ENCODE results near the gene FAM180A.
"Not testable (repeated sequence)": the region's sequence is repeated elsewhere in the genome, so short reads cannot be mapped to it uniquely, and the experiment has no call there.

FAM180A gene

DNA sequence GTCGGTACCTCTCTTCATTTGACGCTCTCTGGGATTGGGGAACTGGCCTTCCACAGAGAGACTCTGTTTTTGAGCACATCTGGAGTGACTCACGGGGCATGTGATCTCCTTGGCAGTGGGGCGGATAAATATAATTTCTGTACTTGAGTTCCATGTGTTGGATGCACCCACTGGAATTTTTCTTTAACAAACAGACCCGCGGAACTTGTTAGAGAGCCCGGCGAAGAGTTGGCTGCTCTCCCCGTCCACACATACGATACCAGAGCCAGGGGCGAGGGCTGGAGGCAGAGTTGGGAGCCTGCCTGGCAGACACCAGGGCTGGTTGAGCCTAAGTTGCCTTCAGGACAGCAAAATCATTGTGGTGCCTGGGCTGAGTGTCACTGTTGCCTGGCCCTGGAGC lies at the start of gene FAM180A:
Gene FAM180A (minus strand): TSS at position 44 of the 400 bp plus-strand sequence. CDS start 233 bp downstream, outside the sequence.
- DNase-seq (ENCODE audit: low read depth) = peak; percentile 88

DNA sequence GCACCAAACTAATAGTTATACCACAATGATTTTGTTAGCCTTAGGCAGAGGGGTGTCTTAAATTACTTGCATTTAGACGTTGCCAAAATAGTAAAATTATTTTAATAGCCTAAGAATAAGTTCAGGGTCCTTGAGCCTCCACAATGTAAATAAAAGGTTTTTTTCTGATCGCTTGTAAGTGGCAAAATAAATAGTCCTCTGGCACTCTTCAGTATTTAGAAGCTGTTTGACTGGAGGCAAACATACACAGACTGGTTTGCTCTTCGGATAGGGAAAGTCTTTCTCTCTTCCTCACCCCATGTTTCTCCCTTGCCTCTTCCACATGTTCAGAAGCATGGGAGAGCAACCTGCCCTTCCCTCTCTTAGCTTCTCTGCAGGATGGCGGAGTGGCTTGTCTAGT lies 49.5 kb upstream of the FAM180A start:
- no peak for DNase-seq (ENCODE audit: low read depth)

DNA sequence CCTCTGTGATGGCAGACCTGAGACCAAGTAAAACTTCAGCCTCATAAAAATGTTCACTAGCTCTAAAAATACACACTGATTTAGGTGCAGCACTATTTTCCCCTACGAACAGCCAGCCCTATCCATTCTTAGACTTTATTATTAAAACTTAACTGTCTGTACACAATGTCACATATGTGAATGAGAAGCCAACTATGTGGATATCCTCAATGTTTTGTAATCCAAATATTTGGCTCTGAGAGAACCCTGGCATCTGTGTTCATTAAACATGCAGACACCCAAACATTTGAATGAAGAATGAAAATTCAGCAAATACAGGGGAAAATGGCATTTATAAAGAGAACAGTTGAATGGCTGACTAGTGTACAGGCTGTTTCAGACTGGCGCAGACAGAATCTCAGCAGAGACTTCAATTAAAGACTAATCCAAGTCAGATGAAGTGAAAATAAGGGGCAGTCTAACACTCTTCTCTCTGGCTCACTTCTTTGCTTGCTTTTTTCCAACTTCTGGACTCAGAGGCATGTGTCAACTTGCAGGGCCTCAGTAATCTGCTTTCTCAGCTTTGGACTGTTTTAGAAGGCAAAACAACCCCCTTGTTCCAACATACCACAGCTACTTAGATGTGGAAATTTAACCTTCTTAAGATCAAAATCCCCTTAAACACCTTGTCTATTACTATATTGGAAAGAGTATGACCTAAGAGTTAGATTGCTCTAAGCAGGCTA lies 47.4 kb upstream of the FAM180A start:
- no peak for DNase-seq (ENCODE audit: low read depth)

DNA sequence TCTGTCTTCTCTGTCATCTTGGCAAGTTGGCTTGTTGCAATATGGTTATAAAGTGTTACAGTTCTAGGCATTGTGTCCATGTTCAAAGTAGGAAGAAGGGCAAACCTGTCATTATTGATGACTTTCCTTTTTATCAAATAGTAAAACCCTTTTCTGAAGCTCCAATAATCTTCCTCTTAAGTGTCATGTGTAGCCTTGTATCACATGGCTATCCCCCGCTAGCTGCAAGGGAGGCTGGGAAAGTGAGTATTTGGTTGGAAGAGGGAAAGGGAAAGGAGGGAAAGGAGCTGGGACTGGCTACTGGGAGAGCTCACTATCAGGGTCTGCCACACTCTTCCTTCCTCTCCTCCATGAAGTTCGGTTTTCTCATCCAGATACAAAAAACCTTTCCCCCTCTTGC lies 45.2 kb upstream of the FAM180A start:
- no peak for DNase-seq (ENCODE audit: low read depth)

DNA sequence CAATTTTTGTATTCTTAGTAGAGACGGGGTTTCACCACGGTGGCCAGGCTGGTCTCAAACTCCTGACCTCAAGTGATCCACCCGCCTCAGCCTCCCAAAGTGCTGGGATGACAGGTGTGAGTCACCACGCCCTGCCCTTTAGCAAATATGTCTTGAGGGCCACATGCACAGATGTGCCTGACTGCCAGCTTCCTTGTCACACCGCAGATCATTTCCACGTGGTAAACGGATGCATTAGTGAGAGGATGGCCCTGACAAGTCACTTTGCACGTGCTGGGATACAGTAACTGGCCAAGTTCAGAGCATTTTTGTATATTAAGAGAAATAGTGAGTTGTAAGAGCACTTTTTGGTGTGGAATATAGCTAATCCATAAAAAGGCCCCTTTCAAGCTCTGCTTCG lies 44.3 kb upstream of the FAM180A start:
- DNase-seq (ENCODE audit: low read depth) = no peak

DNA sequence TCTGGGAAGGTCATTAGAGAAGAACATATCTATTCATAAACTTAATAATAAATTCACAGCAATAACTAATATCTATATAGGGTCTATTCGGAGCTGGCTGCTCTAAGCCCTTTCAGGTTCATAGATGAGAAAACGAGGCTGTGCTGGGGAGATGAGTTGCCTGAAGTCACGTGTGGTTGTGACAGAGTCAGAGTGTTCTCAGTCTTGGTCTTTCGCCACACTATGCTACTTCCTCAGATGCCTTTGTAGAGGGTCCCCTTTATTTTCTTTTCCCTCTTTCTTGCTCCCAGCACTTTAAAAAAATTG lies 43.7 kb upstream of the FAM180A start:
- no peak for DNase-seq (ENCODE audit: low read depth)

DNA sequence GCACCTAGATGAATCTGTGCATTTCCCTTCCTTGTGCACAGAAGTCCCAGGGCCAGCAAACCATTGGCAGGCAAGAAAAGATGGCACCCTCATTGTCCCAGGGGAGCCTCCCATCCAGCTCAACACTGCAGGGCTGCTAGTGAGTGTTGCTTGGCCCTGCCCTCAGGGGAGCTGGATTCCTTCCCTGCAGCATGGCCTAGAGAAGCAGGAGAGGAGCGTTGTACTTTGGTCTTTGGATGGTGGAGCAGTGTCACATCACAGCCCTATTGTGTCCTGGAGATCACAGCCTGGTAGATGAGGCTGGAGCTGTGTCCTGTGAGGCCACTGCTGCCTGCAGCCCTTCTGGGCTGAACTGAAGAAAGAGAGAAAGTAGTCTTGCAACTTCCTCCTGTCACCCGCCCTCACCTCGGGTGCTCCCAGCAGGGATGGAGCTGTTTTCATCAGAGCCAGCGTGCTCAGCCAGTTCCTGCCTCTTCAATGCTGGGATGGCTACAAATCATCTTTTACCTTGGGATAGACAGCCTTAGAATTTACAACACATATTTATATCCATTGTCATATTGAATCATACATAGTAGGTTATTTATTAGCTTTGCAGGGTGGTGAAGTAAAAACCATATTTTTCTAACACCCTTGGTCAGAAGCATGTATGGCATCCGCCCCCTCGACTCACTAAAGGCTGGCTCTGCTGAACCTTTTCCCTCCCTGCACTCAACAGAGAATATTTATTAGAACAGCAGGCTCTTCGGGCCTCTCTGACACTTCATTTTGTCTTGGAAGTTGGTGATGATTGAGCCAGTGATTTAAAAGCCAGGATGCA lies 43.1 kb upstream of the FAM180A start:
- DNase-seq (ENCODE audit: low read depth) = no peak

DNA sequence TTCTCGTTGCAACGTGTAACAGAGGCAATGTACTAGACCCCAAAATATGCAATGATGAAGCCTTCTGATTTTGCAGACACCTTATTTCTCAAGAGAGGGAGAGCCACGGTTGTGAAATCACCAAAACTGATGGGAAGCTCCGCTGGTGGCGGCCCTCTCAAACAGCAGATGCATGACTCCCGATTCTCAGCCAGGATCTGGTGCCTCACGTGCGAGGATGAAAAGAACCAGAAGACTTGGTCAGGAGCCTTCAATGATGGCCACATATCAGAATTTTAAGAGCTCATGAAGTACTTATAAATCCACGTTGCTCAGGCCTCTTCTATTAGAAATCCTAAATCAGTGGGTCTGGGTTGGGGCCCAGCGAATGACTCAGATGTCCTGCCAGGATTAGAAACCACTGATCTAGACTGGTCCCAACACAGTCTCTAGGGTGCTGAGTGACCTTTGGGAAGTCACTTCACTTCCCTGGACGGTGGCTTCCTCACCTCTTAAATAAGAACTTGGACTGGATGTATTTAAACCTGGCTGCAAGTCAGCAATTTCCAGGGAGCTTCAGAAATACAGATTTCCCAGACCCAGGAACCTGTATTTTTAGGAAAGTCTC lies 41.9 kb upstream of the FAM180A start:
- no peak for DNase-seq (ENCODE audit: low read depth)

DNA sequence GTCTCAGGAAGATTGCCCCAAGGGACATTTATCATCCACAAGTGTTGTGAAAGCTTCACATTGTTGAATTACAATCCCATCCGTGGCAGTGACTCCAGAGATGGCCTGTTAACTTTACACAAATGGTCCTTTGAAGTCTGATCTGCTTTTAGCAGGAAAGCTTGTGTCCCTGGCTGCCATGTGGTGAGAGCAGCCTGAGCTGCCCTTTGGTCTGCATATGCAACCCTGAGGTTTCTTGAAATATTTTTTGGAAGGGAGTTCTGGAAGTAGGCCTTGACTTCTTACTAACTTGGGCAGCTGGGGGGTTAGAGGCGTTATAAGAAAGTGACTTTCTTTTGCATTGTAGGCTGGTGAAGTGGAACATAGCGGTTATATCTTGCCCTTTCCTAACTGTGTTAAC lies 41.3 kb upstream of the FAM180A start:
- DNase-seq (ENCODE audit: low read depth) = no peak

DNA sequence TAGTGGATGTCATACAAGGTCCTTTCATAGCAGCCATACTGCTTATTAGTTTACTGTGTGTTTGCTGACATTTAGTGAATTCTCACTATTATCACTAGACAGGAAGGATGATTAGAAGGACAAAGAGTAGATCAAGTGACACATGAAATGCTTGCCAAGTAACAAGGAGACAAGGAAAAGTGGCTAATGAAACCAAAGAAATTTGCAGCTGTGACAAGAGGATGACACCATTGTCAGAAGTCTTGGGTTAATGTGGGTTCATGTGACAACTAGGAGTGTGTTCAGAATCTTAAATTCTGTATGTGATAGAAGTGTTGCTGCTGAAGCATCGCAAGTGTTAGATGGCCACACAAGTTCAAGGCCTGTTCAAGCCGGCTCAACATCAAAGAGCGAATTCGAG lies 40.8 kb upstream of the FAM180A start:
- no peak for DNase-seq (ENCODE audit: low read depth)

DNA sequence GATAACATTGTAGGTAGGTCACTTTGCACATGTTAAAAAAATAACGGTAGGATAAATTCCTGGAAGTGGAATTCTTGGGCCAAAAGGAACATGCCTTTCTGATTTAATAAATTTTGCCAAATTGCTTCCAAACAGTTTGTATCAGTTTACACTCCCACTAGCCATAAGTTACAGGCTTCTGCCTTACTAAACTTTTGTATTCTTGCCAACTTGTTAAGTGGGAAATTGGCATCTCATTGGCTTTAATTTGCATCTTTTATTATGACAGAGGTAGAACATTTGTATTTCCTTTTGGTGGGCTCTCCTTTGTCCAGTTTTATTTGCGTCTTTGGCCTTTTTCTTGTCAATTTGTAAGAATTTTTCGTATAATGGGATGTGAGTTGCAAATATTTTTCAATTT lies 38.3 kb upstream of the FAM180A start:
- DNase-seq (ENCODE audit: low read depth) = no peak

DNA sequence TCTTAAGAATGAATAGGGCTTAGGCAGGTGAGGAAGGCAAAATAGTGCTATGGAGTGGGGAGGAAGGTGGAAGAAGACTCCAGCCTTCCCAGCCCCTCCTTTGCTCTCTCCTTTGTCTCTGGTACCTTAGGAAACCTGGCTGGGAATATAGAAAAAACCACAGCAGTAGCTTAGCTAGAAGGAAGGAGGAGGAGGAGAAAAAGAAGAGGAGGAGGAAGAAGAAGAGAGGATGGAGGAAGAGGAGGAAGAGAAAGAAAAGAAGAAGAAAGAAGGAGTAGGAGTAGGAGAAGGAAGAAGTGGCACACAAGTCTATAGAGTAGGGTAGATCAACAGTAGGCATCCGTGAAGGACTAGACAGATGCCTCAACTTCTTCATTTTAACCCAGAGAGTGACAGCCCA lies 36.5 kb upstream of the FAM180A start:
- DNase-seq (ENCODE audit: low read depth) = no peak

DNA sequence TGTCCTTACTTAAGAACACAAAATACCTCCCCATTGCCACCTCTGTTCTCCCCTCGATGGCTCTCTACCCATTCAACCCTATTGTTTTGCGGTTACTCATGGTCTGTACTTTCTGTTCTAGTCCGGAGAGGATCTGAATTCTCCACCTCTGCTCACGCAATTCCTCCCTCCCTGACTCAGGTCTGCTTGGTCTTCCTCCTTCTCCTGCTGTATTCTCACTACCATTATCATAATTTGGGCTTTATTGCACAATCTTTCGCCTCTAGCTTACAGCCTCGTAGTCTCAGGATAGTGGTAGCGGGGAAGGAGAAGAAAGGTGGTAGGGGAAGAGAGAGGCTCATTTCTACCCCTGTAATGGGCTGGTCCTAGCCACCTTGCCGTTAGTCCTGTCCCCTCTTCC lies 35.4 kb upstream of the FAM180A start:
- no peak for DNase-seq (ENCODE audit: low read depth)

DNA sequence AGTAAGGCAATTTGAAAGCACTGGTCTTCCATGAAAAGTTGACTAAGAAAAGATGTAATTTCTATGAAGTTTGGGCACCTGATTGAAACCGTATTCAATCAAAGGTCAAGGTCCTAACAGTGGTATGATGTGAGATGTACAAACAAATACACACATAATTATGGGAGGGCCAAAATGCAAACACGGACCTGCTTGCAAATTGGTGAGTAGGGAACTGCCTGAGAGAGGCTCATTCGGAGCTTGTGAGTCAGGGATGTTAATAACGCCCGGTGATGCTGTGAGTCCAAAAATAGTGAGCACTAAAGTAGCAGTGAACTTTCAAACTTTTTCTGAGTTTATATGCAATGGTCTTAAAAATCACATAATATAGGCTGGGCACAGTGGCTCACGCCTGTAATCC lies 34.2 kb upstream of the FAM180A start:
- DNase-seq (ENCODE audit: low read depth) = no peak

DNA sequence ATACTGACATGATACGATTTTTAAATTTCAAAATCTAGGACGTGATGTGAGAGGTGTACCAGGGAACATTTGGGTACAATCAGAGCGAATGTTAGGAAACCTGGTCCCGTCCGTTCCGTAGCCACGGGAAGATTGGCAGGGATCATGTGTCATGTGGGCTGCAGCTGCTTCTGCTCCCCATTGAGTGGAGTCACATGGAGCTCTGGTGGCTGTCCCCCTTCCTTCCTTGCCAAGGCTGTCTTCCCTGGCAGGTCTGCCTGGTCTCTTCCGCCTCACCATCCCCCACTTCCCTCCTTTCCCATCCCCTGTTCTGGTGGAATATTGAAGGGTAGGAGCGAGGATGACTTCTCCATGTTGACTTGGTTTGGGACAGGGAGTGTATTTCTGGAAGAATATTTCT lies 33.8 kb upstream of the FAM180A start:
- DNase-seq (ENCODE audit: low read depth) = no peak

DNA sequence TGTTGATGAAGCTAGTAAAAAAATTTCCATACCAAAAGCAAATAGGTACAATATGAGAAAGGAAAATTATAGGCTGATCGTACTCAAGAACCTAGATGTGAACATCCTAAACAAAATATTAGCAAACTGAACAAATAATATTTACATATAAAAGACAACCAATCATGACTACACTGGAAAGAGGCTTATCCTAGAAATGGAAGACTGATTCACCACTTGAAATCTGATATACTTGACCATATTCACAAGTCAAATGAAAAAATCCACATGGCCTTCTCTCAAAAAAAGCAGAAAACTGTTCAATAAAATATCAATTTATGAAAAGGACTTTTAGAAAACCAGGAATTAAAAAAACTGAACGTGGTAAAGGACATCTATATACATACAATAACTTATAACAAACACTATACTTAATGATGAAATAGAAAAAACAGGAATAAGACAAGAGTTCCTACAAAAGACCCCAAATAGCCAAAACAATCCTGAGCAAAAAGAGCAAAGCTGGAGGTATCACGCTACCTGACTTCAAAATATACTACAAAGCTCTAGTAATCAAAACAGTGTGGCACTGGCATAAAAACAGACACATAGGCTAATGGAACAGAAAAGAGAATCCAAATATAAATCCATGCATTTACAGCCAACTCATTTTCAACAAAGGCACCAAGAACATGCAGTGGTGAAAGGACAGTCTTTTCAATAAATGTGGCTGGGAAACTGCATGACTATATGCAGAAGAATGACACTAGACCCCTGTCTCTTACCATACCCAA lies 29.2 kb upstream of the FAM180A start:
- DNase-seq (ENCODE audit: low read depth) = no peak

DNA sequence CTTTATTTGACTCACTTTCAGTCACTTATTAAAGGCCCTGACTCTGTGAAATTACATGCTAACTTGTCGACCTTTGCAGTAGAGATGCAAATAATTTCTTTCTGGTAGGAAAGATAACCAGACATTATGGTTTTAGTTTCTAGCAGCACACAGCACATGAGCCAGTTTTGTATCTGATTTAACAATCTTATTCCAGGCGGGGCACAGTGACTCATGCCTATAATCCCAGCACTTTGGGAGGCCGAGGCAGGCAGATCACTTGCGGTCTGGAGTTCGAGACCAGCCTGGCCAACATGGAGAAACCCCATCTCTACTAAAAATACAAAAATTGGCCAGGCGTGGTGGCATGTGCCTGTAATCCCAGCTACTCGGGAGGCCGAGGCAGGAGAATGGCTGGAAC lies 27.3 kb upstream of the FAM180A start:
- DNase-seq (ENCODE audit: low read depth) = not testable (repeated sequence)

DNA sequence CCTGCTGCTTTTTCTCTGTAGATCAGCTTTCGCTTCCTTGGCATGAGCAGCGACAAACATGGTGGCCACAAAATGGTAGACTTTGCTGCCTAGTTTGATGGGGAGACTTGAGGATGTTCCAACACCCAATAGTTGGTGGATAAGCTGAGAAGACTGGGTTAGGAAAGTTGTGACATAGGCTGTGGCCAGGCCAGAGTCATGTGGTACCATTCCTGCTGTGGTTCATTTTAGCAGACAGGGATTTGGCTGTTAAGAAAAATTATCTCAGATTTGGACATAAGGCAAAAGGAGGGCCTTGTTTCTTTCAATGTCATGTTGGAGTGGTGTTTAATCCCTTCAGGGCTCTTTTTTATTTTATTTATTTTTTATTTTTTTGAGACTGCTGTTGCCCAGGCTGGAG lies 26.6 kb upstream of the FAM180A start:
- no peak for DNase-seq (ENCODE audit: low read depth)

DNA sequence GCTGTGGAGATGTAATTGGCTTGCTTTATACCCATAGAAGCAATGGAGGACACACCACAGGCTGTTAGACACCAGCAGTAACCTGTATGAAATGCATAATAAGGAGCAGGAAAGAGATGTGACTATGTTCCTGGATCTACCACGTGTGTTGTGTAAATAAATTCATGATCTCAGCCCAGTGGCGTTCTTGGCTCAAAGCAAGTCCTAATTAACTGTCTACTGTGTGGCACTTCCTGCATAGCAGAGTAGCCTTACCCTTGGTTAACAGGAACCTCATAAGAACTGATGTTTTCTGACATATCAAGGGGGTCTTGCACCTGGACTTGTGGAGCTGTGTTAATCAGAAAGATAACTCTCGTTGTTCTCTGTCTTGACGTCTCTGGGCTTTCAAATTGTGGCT lies 25.7 kb upstream of the FAM180A start:
- DNase-seq (ENCODE audit: low read depth) = no peak

DNA sequence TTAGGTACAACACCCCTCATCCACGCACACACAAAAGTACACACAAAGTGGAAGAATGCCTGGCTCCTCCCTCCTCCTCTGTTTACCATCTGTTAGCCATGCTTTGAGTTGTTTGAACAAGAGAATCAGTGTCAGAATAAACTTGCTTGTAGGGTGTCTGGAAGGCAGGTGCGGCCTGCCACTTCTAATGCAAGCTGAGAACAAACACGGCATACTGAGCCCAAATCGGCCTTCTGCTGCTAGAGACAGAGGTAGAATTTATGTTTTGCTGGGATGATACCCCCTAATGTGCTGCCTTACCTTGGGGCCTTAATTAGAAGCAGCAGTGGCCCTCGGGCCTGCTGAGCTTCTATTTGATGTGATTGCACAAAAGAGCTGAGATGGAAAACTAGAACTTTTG lies 24.9 kb upstream of the FAM180A start:
- DNase-seq (ENCODE audit: low read depth) = no peak

DNA sequence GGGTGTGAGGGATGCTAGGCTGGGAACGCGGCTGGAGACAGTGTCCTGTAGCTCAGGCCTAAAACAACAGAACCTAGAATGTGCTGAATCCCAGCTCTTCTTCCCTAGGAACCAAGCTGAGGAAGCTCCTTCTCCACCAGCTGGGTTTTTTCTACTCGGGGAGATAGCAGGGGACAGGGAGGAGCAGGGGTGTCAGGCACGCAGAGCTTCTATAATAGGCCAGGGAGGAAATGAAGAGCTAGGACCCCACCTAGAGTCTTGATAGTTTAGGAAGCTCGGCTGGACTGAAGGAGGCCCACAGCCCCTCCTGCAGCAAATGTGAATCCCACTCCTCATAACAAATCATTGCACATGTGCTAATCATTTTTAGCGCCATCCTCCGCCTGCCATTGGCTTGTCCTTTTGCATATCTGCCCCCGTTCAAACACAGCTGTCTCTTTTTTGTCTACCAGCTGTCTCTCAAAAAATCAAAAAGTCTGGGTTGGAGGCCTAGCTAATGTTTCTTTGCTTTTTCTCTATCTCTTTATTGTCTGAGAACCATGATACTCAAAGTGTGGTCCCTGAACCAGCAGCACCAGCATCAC lies 24.1 kb upstream of the FAM180A start:
- no peak for DNase-seq (ENCODE audit: low read depth)

DNA sequence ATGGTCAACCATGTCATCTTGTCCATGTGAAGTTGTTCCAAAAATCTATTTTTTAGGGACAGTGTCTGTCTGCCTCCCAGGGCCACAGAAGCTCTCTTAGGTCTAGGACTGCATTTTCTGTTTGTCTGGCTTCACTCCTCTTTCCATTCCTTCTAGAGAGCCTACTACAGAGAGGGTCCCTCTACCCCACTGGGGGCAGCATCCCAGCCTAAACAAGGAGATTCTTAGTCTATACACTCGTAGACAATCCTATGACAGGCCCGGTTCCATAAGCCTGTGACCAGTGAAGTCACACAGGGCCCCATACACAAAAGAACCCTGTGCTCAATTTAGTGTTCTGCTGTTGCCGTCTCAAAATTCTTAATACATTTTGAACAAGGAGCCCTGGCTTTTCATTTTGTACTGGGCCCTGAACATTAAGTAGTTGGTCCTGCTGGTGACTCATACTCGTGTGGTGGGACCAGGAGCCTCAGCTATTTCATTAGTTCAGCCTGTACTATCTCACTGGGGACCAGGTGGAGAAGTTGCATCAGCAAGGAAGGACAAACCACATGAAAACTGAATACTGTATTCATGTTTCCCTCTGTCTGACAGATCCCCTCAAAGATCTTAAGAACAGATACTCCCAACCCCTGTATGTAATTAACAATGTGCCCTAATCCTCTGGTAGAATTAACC lies 23.5 kb upstream of the FAM180A start:
- no peak for DNase-seq (ENCODE audit: low read depth)

Data from stromal cell of bone marrow (primary cell).